ENCODE results near the gene PDE4A.
"Not testable (repeated sequence)": the region's sequence is repeated elsewhere in the genome, so short reads cannot be mapped to it uniquely, and the experiment has no call there.

Gene PDE4A

DNA sequence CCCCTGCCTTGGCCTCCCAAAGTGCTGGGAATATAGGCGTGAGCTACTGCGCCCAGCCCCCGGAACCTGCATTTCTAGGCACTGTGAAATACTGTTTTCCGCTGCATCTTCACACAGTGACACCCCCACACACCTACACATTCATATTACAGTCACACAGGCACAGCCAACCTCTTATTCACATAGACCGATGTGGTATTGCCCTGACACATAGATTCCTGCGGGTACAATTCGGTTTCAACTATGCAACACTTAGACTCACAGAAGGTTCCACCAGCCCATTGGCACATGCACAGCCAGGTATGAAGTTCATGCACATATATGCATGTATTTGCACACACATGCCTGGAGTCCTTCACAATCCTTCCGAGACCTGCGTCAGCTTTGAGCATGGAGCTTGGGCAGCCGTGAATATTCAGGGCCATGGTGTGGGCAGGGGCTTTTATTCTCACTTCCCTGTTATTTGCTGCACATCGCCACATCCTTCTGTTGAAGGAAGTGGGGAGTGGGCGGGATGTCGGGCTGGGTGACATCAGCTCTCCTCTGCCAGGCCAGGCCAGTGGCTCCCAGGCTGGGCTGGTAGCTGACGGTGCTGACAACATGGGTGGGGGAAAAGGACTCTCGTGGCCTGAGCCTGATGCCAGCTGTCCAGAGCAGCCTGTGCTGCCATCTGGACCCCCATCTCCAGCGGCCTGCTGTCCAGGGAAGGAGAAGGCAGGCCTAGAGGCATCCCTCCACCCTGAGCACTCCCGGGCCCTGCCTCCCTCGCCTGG, 11.6 kb upstream of the PDE4A start:
- Histone ChIP-seq H3K9me3 (ENCODE audit: control extremely low read depth in 1 of 5, control insufficient read depth in 4 of 5, insufficient read depth in 2 of 5, low read depth in 1 of 5, low read length in 4 of 5) (no peaks in the 10 kb centered on the region), H3K27ac (ENCODE audit: insufficient read depth in 1 of 2, low read depth in 1 of 2, low read length in 2 of 2, poor library complexity in 1 of 2, severe bottlenecking in 2 of 2) (peak overlapping the region in 1 of 2 experiments; percentile 57), H3K36me3 (ENCODE audit: control insufficient read depth in 4 of 4, insufficient read depth in 4 of 4, low read length in 3 of 4) (no peaks in the 10 kb centered on the region), H3K27me3 (replicated peaks in 2 of 5; ENCODE audit: control insufficient read depth in 4 of 5, insufficient read depth in 5 of 5, low read length in 4 of 5) (peaks cover 0 to 19% (median 0%) of the 10 kb centered on the region in 5 experiments), H3K4me1 (ENCODE audit: control extremely low read depth in 1 of 4, control insufficient read depth in 4 of 4, insufficient read depth in 4 of 4, low read length in 3 of 4) (peaks cover 5 to 55% (median 39%) of the 10 kb centered on the region in 4 experiments), H3K4me3 (ENCODE audit: control insufficient read depth in 1 of 7, extremely low read depth in 1 of 7, insufficient read depth in 4 of 7, low read depth in 2 of 7, low read length in 6 of 7) (peak overlapping the region in 5 of 7 experiments; percentile 19 to 69 (median 43))
- WGBS (ENCODE audit: insufficient coverage) = 69% methylated on average over 15 of the region's 18 CpGs
- peak in 2 of 3 donors; percentile 85 to 89 for DNase-seq
- CTCF ChIA-PET = interaction anchor here (1.0 to 8.5 kb wide), 6 partner anchors 7 to 65 kb away, joined by 3 to 102 read pairs (median 28); no protein-coding TSS in a partner anchor
- POLR2A ChIA-PET = no interaction called here

DNA sequence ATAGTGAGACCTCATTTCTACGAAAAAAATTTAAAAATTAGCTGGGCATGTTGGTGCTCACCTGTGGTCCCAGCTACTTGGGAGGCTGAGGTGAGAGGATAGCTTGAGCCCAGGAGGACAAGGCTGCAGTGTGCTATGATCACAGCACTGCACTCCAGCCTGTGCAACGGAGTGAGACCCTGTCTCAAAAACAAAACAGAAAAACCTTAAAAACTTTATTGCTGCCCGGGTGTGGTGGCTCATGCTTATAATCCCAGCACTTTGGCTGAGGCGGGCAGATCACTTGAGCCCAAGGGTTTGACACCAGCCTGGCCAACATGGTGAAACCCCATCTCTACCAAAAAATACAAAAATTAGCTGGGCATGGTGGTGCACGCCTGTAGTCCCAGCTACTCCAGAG, 9.1 kb upstream of the PDE4A start:
- POLR2A ChIA-PET = not testable (repeated sequence)

DNA sequence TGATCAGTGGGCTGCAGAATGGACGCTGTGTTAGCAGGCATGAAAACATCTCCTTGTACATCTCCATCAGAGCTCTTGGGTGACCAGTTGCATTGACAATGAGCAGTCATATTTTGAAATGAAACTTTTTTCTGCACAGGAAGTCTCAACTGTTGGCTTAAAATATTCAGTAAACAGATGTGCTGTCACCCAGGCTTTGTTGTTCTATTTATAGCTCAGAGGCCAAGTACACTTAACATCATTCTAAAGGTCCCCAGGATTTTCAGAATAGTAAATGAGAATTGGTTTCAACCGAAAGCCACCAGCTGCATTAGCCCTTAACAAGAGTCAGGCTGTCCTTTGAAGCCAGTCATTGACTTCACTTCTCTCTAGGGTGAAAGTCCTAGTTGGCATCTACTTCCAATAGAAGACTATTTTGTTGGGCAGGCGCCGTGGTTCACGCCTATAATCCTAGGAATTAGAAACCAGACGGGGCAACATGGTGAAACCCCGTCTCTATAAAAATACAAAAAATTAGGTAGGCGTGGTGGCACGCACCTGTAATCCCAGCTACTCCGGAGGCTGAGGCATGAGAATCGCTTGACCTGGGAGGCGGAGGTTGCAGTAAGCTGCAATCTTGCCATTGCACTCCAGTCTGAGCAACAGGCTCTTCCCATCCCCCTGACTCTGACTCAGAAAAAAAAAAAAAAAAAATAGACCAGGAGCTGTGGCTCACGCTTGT, 7.9 kb upstream of the PDE4A start:
- no peak overlapping the region for H3K4me3 ChIP-seq (ENCODE audit: control insufficient read depth in 1 of 7, extremely low read depth in 1 of 7, insufficient read depth in 4 of 7, low read depth in 2 of 7, low read length in 6 of 7)
- ChIA-PET CTCF (interaction anchor here (0.6 to 7.7 kb wide), 7 partner anchors 7 to 162 kb away, joined by 3 to 102 read pairs (median 3); partner anchors contain the start of genes CDC37 and PDE4A), POLR2A (interaction anchor here (0.6 kb wide), 1 partner anchor 15 kb away, joined by 3 read pairs; no protein-coding TSS in a partner anchor)
- peaks cover 3 to 44% (median 33%) of the 10 kb centered on the region in 4 experiments for H3K4me1 ChIP-seq (ENCODE audit: control extremely low read depth in 1 of 4, control insufficient read depth in 4 of 4, insufficient read depth in 4 of 4, low read length in 3 of 4)
- 88% methylated on average over 10 of the region's 13 CpGs for WGBS (ENCODE audit: insufficient coverage)
- H3K27ac ChIP-seq (ENCODE audit: insufficient read depth in 1 of 2, low read depth in 1 of 2, low read length in 2 of 2, poor library complexity in 1 of 2, severe bottlenecking in 2 of 2) = no peak overlapping the region
- peaks cover 0 to 14% (median 2%) of the 10 kb centered on the region in 5 experiments for H3K27me3 ChIP-seq (replicated peaks in 2 of 5; ENCODE audit: control insufficient read depth in 4 of 5, insufficient read depth in 5 of 5, low read length in 4 of 5)
- peaks cover 0 to 4% (median 0%) of the 10 kb centered on the region in 5 experiments for H3K9me3 ChIP-seq (ENCODE audit: control extremely low read depth in 1 of 5, control insufficient read depth in 4 of 5, insufficient read depth in 2 of 5, low read depth in 1 of 5, low read length in 4 of 5)
- no peaks in the 10 kb centered on the region for H3K36me3 ChIP-seq (ENCODE audit: control insufficient read depth in 4 of 4, insufficient read depth in 4 of 4, low read length in 3 of 4)
- peak in 1 of 3 donors; percentile 54 for DNase-seq

More for the DNA sequence above, 9.1 kb upstream of the PDE4A start:
- CTCF ChIA-PET = interaction anchor here (0.6 to 8.5 kb wide), 4 partner anchors 10 to 152 kb away, joined by 3 to 76 read pairs (median 4); partner anchors contain the start of gene PDE4A
- not testable (repeated sequence) for DNase-seq; H3K4me3 ChIP-seq (ENCODE audit: control insufficient read depth in 1 of 7, extremely low read depth in 1 of 7, insufficient read depth in 4 of 7, low read depth in 2 of 7, low read length in 6 of 7); H3K36me3 ChIP-seq (ENCODE audit: control insufficient read depth in 4 of 4, insufficient read depth in 4 of 4, low read length in 3 of 4); H3K27ac ChIP-seq (ENCODE audit: insufficient read depth in 1 of 2, low read depth in 1 of 2, low read length in 2 of 2, poor library complexity in 1 of 2, severe bottlenecking in 2 of 2); H3K27me3 ChIP-seq (replicated peaks in 2 of 5; ENCODE audit: control insufficient read depth in 4 of 5, insufficient read depth in 5 of 5, low read length in 4 of 5); H3K9me3 ChIP-seq (ENCODE audit: control extremely low read depth in 1 of 5, control insufficient read depth in 4 of 5, insufficient read depth in 2 of 5, low read depth in 1 of 5, low read length in 4 of 5)
- 89% methylated on average over 4 of the region's 5 CpGs for WGBS (ENCODE audit: insufficient coverage)
- peaks cover 8 to 42% (median 26%) of the 10 kb centered on the region in 4 experiments for H3K4me1 ChIP-seq (ENCODE audit: control extremely low read depth in 1 of 4, control insufficient read depth in 4 of 4, insufficient read depth in 4 of 4, low read length in 3 of 4)

- DNase-seq = no peak
- H3K4me3 ChIP-seq (ENCODE audit: control insufficient read depth in 1 of 7, extremely low read depth in 1 of 7, insufficient read depth in 4 of 7, low read depth in 2 of 7, low read length in 6 of 7) = peak overlapping the region; percentile 28 to 77 (median 67)
- no peaks in the 10 kb centered on the region for H3K36me3 ChIP-seq (ENCODE audit: control insufficient read depth in 4 of 4, insufficient read depth in 4 of 4, low read length in 3 of 4)
- ChIA-PET POLR2A (no interaction called here), CTCF (interaction anchor here (0.9 to 7.7 kb wide), 11 partner anchors 9 to 136 kb away, joined by 3 to 102 read pairs (median 4); partner anchors contain the start of gene CDC37)
- peaks cover 0 to 4% (median 0%) of the 10 kb centered on the region in 5 experiments for H3K9me3 ChIP-seq (ENCODE audit: control extremely low read depth in 1 of 5, control insufficient read depth in 4 of 5, insufficient read depth in 2 of 5, low read depth in 1 of 5, low read length in 4 of 5)
- peak overlapping the region in 1 of 2 experiments; percentile 58 for H3K27ac ChIP-seq (ENCODE audit: insufficient read depth in 1 of 2, low read depth in 1 of 2, low read length in 2 of 2, poor library complexity in 1 of 2, severe bottlenecking in 2 of 2)
- peaks cover 4 to 48% (median 17%) of the 10 kb centered on the region in 5 experiments for H3K27me3 ChIP-seq (replicated peaks in 2 of 5; ENCODE audit: control insufficient read depth in 4 of 5, insufficient read depth in 5 of 5, low read length in 4 of 5)
- peaks cover 5 to 57% (median 51%) of the 10 kb centered on the region in 4 experiments for H3K4me1 ChIP-seq (ENCODE audit: control extremely low read depth in 1 of 4, control insufficient read depth in 4 of 4, insufficient read depth in 4 of 4, low read length in 3 of 4)
- WGBS (ENCODE audit: insufficient coverage) = 5% methylated on average over 8 of the region's 9 CpGs
Measured at GRCh38 chr19:10416083-10416379, 4.3 kb upstream of the PDE4A start.

DNA sequence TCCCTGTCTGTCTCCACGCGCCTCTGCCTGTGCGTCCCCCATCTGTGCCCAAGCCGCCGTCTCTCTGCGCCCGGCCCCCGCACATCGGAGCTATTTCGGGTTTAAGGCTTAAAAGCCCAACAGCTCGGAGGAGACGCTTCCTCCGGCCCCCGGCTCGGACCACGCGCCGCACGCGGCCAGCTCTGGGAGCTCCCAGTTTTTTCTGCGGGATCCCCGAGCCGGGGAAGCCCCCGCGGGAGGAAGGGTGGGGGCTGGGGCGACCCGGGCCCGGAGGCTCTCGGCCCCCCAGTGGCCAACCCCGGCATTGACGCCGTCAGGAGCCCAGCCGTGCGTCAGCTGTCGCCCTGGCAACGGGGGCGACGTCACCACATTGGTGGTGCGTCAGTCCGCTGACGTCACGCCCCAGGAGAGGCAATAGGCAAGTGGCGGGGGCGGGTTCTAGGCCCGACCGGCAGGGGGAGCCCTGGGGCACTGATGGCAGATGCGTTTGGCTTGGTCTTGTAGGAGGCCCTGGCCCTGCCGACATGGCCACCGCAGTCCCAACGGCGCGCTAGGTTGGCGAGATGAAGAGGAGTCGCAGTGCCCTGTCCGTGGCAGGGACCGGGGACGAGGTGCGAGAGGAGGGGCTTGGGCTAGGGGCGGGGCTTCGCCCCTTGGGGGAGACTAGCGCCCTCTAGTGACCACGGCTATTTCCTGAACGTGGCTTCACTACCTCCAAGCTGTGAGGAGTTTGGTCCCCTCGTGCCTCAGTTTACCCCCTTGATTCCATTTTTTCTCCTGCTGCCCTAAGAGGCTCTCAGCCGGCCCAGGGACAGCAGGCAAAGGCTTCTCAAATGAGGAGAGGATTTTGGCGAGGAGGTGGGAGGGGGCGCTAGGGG, 3.7 kb upstream of the PDE4A start:
- peaks cover 4 to 54% (median 23%) of the 10 kb centered on the region in 5 experiments for H3K27me3 ChIP-seq (replicated peaks in 2 of 5; ENCODE audit: control insufficient read depth in 4 of 5, insufficient read depth in 5 of 5, low read length in 4 of 5)
- H3K9me3 ChIP-seq (ENCODE audit: control extremely low read depth in 1 of 5, control insufficient read depth in 4 of 5, insufficient read depth in 2 of 5, low read depth in 1 of 5, low read length in 4 of 5) = peaks cover 0 to 4% (median 0%) of the 10 kb centered on the region in 5 experiments
- WGBS (ENCODE audit: insufficient coverage) = 3% methylated on average over 62 of the region's 67 CpGs
- no peaks in the 10 kb centered on the region for H3K36me3 ChIP-seq (ENCODE audit: control insufficient read depth in 4 of 4, insufficient read depth in 4 of 4, low read length in 3 of 4)
- H3K4me3 ChIP-seq (ENCODE audit: control insufficient read depth in 1 of 7, extremely low read depth in 1 of 7, insufficient read depth in 4 of 7, low read depth in 2 of 7, low read length in 6 of 7) = peak overlapping the region; percentile 28 to 77 (median 67)
- H3K4me1 ChIP-seq (ENCODE audit: control extremely low read depth in 1 of 4, control insufficient read depth in 4 of 4, insufficient read depth in 4 of 4, low read length in 3 of 4) = peaks cover 5 to 63% (median 54%) of the 10 kb centered on the region in 4 experiments
- peak; percentile 95 to 97 (median 97) for DNase-seq
- H3K27ac ChIP-seq (ENCODE audit: insufficient read depth in 1 of 2, low read depth in 1 of 2, low read length in 2 of 2, poor library complexity in 1 of 2, severe bottlenecking in 2 of 2) = peak overlapping the region in 1 of 2 experiments; percentile 58
- ChIA-PET POLR2A (interaction anchor here (1.5 kb wide), 1 partner anchor 11 kb away, joined by 6 read pairs; no protein-coding TSS in a partner anchor), CTCF (interaction anchor here (0.7 to 7.7 kb wide), 15 partner anchors 8 to 136 kb away, joined by 3 to 102 read pairs (median 4); partner anchors contain the start of gene CDC37)

GRCh38 chr19:10417541-10418234, 2.6 kb upstream of the PDE4A start:
- CTCF ChIA-PET = interaction anchor here (0.5 to 7.7 kb wide), 17 partner anchors 7 to 157 kb away, joined by 3 to 102 read pairs (median 4); partner anchors contain the start of genes CDC37 and ICAM1
- Histone ChIP-seq H3K4me1 (ENCODE audit: control extremely low read depth in 1 of 4, control insufficient read depth in 4 of 4, insufficient read depth in 4 of 4, low read length in 3 of 4) (peaks cover 5 to 60% (median 47%) of the 10 kb centered on the region in 4 experiments), H3K27ac (ENCODE audit: insufficient read depth in 1 of 2, low read depth in 1 of 2, low read length in 2 of 2, poor library complexity in 1 of 2, severe bottlenecking in 2 of 2) (no peak overlapping the region), H3K9me3 (ENCODE audit: control extremely low read depth in 1 of 5, control insufficient read depth in 4 of 5, insufficient read depth in 2 of 5, low read depth in 1 of 5, low read length in 4 of 5) (peaks cover 0 to 4% (median 0%) of the 10 kb centered on the region in 5 experiments), H3K27me3 (replicated peaks in 2 of 5; ENCODE audit: control insufficient read depth in 4 of 5, insufficient read depth in 5 of 5, low read length in 4 of 5) (peaks cover 4 to 65% (median 31%) of the 10 kb centered on the region in 5 experiments), H3K4me3 (ENCODE audit: control insufficient read depth in 1 of 7, extremely low read depth in 1 of 7, insufficient read depth in 4 of 7, low read depth in 2 of 7, low read length in 6 of 7) (no peak overlapping the region), H3K36me3 (ENCODE audit: control insufficient read depth in 4 of 4, insufficient read depth in 4 of 4, low read length in 3 of 4) (no peaks in the 10 kb centered on the region)
- POLR2A ChIA-PET = interaction anchor here (1.0 to 1.5 kb wide), 3 partner anchors 10 to 15 kb away, joined by 3 to 6 read pairs (median 3); partner anchors contain the start of gene CDC37
- WGBS (ENCODE audit: insufficient coverage) = 18% methylated on average over 19 of the region's 30 CpGs
- no peak for DNase-seq
